CD4-positive, alpha-beta T cell treated with Interleukin-17A for 1 hour (primary cell): ENCODE data around the gene ZNF775.
A peak's percentile ranks its signal among the peaks of the same experiment; 100 is the strongest.

Experiments
- DNase-seq: peaks from one replicate; pipeline ENCODE4 v3.0.0-alpha.2; 2020

Gene ZNF775

GRCh38 chr7:150415161-150416153 is 36.3 kb downstream of the ZNF775 start:
- no peak for DNase-seq

GRCh38 chr7:150417239-150417638 is 38.1 kb downstream of the ZNF775 start:
- DNase-seq = no peak

DNA sequence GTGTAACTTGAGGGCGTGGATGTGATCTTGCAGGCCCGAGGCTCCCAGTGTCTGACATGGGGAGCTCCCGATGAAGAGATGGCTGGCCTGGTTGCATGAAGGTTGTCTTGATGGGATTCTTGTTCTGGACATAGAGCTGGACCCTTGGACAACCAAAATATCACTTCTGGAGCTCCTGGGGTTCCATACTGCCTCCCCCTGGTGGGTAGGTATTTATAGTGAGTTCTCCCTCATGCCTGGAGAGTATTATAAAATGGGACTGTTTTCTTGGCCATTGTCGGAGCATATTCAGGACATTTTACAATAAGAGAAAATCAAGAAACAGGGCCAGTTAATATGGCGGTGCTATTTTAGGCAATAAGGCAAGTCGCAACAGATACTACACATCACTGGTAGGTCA is 38.7 kb downstream of the ZNF775 start:
- no peak for DNase-seq

GRCh38 chr7:150420242-150420641 is 41.1 kb downstream of the ZNF775 start:
- DNase-seq = no peak

GRCh38 chr7:150420987-150421674 is 42.0 kb downstream of the ZNF775 start:
- DNase-seq = peak; percentile 90

- no peak for DNase-seq
Measured at GRCh38 chr7:150421831-150422230, 42.7 kb downstream of the ZNF775 start.

GRCh38 chr7:150425670-150426069 is 46.5 kb downstream of the ZNF775 start:
- no peak for DNase-seq

DNA sequence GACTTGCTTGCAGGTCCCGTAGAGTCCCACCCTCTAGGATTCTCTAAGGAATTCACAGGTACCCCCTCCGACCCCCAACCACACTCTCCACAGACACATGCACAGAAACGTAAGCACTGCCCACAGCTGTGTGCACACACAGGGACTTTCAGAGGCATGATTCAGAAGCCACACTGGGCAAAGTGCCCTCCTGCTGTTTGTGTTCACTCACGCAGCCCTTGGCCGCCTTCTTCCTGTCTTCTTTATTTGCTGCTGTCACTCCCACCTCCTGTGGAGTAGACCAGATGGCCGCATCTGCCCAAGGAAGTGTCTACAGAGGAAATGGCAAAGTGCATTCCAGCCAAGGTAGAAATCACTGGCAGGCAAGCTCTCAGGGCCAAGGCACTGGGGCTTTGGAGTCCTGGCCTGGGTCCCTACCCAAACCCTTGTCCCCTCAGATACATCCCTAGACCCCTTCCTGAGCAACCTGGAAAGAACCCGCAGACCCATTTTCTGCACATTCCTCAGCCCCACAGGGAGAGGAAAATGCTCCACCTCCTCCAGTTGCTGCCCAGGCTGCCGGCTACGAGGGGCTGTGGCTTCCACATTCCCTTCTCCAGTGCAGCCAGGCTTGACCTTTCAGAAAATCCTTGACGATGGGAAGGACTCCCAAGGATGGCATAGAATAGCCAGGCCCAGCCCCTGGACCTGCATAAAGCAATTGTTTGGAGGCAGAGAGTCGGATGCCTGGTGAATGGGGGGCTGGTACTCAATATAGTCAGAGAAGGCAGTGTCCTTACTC is 49.7 kb downstream of the ZNF775 start:
- no peak for DNase-seq

- DNase-seq = no peak
Measured at GRCh38 chr7:150429699-150430098, 50.6 kb downstream of the ZNF775 start.

DNA sequence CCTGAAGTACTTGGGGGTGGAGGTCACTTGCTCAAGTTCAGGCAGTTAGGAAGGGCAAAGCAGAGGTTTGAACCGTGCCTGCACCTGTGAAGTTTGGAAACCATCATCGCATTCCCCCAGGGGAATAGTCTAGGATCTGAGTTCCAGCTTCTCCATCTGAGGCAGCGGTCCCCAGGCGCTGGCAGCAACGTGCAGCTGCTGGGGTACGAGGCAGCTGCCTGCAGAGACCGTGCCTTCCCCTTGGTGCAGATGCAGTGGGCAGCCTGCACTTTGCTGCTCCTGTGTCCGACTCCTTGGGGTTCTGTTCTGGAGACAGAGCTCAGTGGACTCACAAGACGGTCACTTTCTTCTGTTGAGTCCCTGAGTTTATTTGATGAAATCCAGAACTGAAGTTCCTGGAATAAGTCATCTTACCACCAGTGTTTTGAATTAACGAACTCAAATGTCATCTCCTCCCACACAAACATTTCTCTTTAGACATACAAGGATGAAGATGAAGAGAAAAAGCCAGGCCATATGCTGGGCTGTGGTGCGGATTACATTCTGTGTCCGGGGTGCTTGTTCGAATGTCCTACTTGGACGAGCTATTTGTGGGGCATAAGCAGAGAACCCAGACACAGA is 51.4 kb downstream of the ZNF775 start:
- no peak for DNase-seq

DNA sequence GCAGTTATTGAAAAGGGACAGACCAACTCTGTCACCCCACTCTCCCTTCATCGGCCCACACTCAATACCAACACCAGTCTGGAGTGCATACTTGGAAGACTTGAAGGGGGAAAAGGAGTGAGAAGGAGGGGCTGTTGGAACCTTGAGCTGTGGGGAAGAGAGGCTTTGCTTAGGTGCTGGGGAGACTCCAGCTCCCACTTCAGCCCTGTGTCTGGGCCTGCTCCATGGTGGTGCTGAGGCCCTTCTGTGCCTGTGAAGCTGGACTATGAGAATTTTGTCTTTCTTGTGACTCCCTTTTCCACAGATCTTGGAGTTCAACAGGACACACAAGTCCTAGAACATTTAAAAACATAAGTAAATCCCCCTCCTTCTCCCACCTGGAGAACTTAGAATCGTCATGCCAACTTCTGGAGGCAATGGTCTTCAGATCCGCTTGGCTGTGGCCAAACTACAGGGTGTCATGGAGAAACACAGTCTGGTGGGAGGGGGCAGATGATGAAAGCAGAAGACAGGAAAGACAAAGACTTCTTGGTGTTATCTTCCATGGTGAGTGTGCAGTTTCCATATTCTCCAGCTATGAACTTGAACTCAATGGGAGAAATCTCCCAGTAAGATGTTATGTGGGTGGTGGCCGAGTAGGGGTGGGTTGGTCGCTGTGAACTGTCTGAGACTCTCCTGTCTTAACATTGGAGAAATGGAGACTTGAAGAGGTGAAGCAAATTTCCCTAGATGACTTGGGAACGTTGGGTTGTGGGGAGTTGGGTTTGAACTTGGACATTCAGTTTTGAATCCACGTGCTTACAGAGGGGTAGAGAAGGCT is 52.9 kb downstream of the ZNF775 start:
- DNase-seq = no peak

DNA sequence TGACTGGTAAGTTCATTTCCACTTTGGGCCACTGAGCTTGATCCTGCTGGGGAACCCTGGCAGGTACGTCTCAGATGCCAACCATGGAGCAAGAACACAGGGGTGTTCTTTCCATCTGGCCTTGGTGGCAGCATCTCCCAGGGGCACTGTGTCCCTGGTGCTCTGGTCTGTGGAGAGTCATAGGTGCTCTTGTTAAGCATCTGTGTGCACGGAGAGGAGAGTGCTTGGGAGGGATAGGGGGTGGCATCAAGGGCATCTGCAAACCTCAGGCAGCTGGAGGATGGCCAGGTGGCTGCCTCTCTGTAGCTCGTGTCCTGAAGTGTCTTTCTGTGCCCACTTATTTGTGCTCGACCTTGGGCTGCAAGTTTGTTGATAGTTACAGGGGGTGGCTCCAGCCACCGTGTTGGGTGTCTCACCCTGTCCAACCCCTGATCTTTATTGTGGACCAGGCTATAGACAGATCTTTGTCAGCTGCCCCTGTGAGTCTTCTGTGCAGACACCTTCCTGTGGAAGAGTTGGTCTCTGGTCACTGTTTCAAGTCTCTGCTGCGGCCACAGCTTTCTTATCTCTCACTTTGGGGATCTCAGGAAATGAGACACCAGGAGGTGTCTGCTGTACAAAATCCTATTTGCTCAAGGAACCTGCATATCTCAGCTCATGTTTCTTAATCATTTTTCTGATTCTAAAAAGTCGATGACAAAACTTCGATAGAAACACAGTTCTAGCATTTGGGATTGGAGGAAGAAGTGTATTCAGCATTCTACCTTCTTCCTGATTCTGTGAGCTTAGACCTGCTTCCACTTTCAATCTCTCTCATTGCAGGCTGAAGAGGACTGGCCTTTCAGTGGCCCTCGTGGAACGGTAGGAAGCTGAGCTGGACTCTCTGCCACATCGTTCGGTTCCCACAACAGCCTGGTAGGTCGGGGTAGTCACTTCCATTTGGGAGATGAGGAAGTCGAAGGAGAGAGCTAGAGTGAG is 54.1 kb downstream of the ZNF775 start:
- DNase-seq = no peak

DNA sequence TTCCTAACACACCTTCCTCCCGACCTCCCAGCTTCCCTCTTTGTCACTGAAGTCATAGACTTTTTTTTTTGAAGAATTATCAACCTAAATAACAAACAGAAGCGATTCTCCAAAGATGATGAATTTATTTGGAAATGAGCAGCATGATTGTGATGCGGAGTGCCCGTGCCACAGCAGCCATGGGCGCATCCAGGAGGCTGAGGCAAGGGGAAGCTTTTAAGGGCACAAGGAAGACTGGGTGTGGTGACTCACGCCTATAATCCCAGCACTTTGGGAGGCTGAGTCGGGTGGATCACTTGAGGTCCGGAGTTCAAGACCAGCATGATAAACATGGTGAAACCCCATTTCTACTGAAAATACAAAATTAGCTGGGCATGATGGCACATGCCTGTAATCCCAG is 55.1 kb downstream of the ZNF775 start:
- no peak for DNase-seq

GRCh38 chr7:150435047-150435389 is 55.9 kb downstream of the ZNF775 start:
- no peak for DNase-seq

DNA sequence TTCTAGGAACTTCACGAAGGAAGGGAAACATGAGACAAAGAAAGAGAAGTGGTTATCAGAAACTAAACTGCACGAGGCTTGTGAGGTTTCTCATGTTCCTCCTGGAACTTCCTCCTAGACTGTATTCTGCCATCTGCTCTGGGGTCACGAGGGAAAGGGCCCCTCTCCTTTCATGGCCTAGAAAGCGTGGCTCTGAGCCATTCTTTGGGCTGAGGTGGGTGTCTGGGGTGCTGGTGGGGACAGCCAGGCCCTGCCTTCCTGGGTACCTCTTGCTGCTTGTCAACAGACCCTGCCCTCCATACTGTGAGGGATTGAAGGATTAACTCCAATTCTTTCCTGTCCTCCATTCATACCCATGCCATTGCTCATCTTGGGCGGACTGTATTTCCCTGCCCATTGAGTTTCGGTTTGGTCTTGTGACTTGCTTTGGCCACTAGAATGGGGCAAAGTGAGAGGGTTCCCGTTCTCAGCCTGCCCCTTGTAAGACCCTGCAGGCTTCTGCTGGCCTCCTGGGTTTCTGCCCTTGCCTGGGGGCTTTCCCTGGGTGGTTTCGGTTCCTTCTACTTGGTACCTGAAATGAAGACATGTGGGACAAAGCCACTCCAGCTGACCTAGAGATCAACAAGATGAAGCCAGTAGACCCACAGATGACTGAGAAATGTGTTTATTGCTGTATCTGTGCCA is 56.4 kb downstream of the ZNF775 start:
- DNase-seq = peak; percentile 11

DNA sequence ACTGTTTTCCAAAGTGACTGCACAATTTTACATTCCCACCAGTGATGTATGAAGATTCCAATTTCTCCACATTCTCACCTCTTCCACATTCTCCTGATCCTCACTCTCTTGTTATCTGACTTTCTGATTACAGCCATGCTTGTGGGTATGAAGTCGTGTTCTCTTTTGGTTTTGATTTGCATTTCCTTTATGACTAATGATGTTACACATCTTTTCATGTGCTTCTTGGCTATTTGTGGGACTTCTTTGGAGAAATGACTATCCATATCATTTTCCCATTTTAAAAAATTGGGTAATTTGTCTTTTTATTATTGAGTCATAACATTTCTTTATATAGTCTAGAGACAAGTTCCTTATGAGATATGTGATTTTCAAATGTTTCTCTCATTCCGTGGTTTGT is 60.8 kb downstream of the ZNF775 start:
- DNase-seq = no peak

GRCh38 chr7:150441524-150441923 is 62.4 kb downstream of the ZNF775 start:
- no peak for DNase-seq

- no peak for DNase-seq
Measured at GRCh38 chr7:150442811-150443210, 63.7 kb downstream of the ZNF775 start.

- no peak for DNase-seq
Measured at GRCh38 chr7:150443793-150444540, 64.8 kb downstream of the ZNF775 start.
